Panc1 (cell line): Measurements from ENCODE around the gene CPLX1. TPM values are rescaled to one million over a fixed set of nuclear protein-coding genes. Genes with fewer than 3 reads are reported as not detected.

Experiments
- ATAC-seq: fragments of 200-7000 bp; cut with Tn5 transposase; 2 replicates; pipeline ENCODE4 v1.9.1; 2020; ENCODE audit warnings: mild to moderate bottlenecking, moderate library complexity
- BruUV-seq: library from RNA; stranded (reverse); fragments of 400-500 nt; replicated peaks from 2 replicates; lab custom pipeline; 2021; lab: Mats Ljungman, UMichigan
- CTCF ChIA-PET: fragments of 300-600 bp; sonication (Branson Sonifier 250); formaldehyde crosslinking; loops from one replicate; lab custom pipeline; 2022; ENCODE audit warnings: antibody characterized with exemption; lab: Charles Lee
- POLR2A ChIA-PET: fragments of 300-600 bp; sonication (Branson Sonifier 250); formaldehyde crosslinking; loops from one replicate; lab custom pipeline; 2022; ENCODE audit warnings: antibody characterized with exemption; lab: Charles Lee
- DNase-seq: peaks from one replicate; pipeline ENCODE4 v3.0.0-alpha.2; 2010; ENCODE audit warnings: low read depth, low spot score
- H3K27ac ChIP-seq: 2 replicates; pipeline ENCODE4 v1.5.1; 2011; ENCODE audit warnings: mild to moderate bottlenecking, low read length, inconsistent platforms
- H3K27me3 ChIP-seq: fragments of 200-500 bp; sonication (Bioruptor generic); 2 replicates; pipeline ENCODE4 v1.6.0; 2014; ENCODE audit warnings: low read length, inconsistent platforms; ENCODE audit not compliant: control insufficient read depth, insufficient read depth
- H3K36me3 ChIP-seq: fragments of 200-500 bp; sonication (Bioruptor generic); 2 replicates; pipeline ENCODE4 v1.5.1; 2014; ENCODE audit warnings: inconsistent platforms, mild to moderate bottlenecking, low read length, moderate library complexity; ENCODE audit not compliant: control insufficient read depth, insufficient read depth
- H3K4me1 ChIP-seq: 2 replicates; pipeline ENCODE4 v1.5.1; 2011; ENCODE audit warnings: inconsistent platforms, mild to moderate bottlenecking, low read length, moderate library complexity; ENCODE audit not compliant: control insufficient read depth, insufficient read depth
- H3K4me3 ChIP-seq, 2 experiments: 2 replicates each; pipeline ENCODE4 v1.5.1; 2011 to 2012; ENCODE audit warnings: low read depth in 2 of 2, low read length in 2 of 2, mild to moderate bottlenecking in 2 of 2, inconsistent platforms in 1 of 2, moderate library complexity in 1 of 2
- H3K9me3 ChIP-seq: fragments of 200-500 bp; sonication (Bioruptor generic); 2 replicates; pipeline ENCODE4 v1.5.1; 2014; ENCODE audit warnings: low read depth, mild to moderate bottlenecking, inconsistent platforms, low read length, moderate library complexity; ENCODE audit not compliant: control insufficient read depth, insufficient read depth
- POLR2AphosphoS5 ChIP-seq: IDR thresholded peaks from 2 replicates; pipeline ENCODE4 v1.6.1; 2012; ENCODE audit warnings: mild to moderate bottlenecking, low read depth, low read length, moderate library complexity
- SIN3A ChIP-seq: IDR thresholded peaks from 2 replicates; pipeline ENCODE4 v1.6.1; 2012; ENCODE audit warnings: low read depth, mild to moderate bottlenecking, low read length, moderate library complexity, borderline replicate concordance; ENCODE audit not compliant: insufficient read depth
- TCF7L2 ChIP-seq: IDR thresholded peaks from 2 replicates; pipeline ENCODE4 v1.6.1; 2011; ENCODE audit warnings: mild to moderate bottlenecking, low read depth, low read length, inconsistent platforms
- in situ Hi-C: cut with HindIII; loops from 2 replicates; pipeline ENCODE4 v1.10.0; 2016; ENCODE audit warnings: low sequenced_read_pairs, low pct_unique_long_range_greater_than_20kb
- intact Hi-C: fragments of 100-400 bp; cut with micrococcal nuclease; formaldehyde crosslinking; loops from one replicate; pipeline ENCODE4 v1.10.0; 2022; ENCODE audit not compliant: unreplicated experiment
- total RNA-seq: library from RNA; stranded (reverse); gene quantifications from one replicate; pipeline ENCODE4 v1.2.1, GENCODE V29; 2021; ENCODE audit not compliant: unreplicated experiment
- TF ChIP-seq, protein P1 (sequence below), 2 experiments: IDR thresholded peaks; 2 replicates each; pipeline ENCODE4 v1.6.1; 2011 to 2012; ENCODE audit warnings: low read depth in 2 of 2, control low read depth in 1 of 2, low read length in 1 of 2, mild to moderate bottlenecking in 1 of 2, moderate library complexity in 1 of 2; ENCODE audit not compliant: insufficient read depth in 1 of 2
- TF ChIP-seq, protein P2 (sequence below): fragments of 450-650 bp; IDR thresholded peaks from 2 replicates; pipeline ENCODE4 v1.5.1; 2017; ENCODE audit warnings: mild to moderate bottlenecking

CPLX1 gene
- total RNA-seq, 1 experiment from 2014 or later = 6.7 TPM

DNA sequence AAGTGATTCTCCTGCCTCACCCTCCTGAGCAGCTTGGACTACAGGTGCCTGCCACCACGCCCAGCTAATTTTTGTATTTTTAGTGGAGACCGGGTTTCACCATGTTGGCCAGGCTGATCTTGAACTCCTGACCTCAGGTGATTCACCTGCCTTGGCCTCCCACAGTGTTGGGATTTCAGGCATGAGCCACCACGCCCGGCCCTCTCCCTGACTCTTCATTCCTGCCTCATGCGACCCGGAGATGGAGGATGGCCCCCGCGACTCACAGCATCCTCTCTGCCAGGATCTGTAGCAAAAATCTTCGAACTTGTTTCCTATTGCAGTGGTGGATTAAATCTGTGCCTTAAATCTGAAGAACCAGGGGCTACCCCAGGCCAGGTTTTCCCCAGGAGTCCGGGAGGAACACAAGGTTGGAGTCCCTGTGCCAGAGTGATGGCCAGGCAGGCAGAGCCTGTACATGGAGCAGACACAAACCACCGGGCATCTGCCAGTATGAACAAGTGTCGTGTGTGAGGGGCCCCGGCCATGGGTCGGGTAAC lies 11.5 kb downstream of the CPLX1 start:
- ATAC-seq (no peak), DNase-seq (no peak)
- in situ Hi-C loops = no loop called here
- H3K9me3 ChIP-seq = no peaks in the 10 kb centered on the region
- CTCF ChIA-PET = no interaction called here
- H3K27ac ChIP-seq = no peak overlapping the region
- no peak for TF ChIP-seq POLR2AphosphoS5
- no peaks in the 10 kb centered on the region for H3K36me3 ChIP-seq
- no peak overlapping the region for H3K4me3 ChIP-seq
- H3K4me1 ChIP-seq = no peaks in the 10 kb centered on the region
- POLR2A ChIA-PET = no interaction called here
- intact Hi-C loops = no loop called here
- H3K27me3 ChIP-seq = no peaks in the 10 kb centered on the region
- BruUV-seq = no TSS peak

DNA sequence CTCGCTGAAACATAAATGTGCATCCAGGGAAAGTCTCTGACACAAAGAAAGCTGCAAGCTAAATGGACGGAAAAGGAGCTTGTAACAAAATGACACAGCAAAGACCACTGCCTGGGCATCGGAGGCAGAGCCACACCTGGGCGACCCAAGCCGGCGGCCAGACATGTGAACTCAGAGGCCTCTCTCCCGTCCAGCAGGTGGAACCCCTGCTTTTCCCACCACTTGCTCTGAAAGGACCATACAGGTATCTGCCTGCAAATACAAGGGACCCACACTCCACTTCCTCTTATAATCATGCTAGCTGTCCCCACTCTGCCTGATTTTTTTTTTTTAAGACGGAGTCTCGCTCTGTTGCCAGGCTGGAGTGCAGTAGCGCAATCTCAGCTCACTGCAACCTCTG lies 12.0 kb downstream of the CPLX1 start:
- H3K4me1 ChIP-seq = no peaks in the 10 kb centered on the region
- no peaks in the 10 kb centered on the region for H3K9me3 ChIP-seq
- BruUV-seq = no TSS peak
- no peaks in the 10 kb centered on the region for H3K36me3 ChIP-seq
- no peak overlapping the region for H3K27ac ChIP-seq
- H3K27me3 ChIP-seq = no peaks in the 10 kb centered on the region
- intact Hi-C loops (no loop called here), in situ Hi-C loops (no loop called here)
- TF ChIP-seq, protein P1, sequence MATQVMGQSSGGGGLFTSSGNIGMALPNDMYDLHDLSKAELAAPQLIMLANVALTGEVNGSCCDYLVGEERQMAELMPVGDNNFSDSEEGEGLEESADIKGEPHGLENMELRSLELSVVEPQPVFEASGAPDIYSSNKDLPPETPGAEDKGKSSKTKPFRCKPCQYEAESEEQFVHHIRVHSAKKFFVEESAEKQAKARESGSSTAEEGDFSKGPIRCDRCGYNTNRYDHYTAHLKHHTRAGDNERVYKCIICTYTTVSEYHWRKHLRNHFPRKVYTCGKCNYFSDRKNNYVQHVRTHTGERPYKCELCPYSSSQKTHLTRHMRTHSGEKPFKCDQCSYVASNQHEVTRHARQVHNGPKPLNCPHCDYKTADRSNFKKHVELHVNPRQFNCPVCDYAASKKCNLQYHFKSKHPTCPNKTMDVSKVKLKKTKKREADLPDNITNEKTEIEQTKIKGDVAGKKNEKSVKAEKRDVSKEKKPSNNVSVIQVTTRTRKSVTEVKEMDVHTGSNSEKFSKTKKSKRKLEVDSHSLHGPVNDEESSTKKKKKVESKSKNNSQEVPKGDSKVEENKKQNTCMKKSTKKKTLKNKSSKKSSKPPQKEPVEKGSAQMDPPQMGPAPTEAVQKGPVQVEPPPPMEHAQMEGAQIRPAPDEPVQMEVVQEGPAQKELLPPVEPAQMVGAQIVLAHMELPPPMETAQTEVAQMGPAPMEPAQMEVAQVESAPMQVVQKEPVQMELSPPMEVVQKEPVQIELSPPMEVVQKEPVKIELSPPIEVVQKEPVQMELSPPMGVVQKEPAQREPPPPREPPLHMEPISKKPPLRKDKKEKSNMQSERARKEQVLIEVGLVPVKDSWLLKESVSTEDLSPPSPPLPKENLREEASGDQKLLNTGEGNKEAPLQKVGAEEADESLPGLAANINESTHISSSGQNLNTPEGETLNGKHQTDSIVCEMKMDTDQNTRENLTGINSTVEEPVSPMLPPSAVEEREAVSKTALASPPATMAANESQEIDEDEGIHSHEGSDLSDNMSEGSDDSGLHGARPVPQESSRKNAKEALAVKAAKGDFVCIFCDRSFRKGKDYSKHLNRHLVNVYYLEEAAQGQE (IDR thresholded peaks at IDR 0.05; ENCODE audit: insufficient read depth in 1 of 2, low read depth in 2 of 2, low read length in 1 of 2) = no peak
- no peak for TF ChIP-seq POLR2AphosphoS5
- TF ChIP-seq, protein P2, sequence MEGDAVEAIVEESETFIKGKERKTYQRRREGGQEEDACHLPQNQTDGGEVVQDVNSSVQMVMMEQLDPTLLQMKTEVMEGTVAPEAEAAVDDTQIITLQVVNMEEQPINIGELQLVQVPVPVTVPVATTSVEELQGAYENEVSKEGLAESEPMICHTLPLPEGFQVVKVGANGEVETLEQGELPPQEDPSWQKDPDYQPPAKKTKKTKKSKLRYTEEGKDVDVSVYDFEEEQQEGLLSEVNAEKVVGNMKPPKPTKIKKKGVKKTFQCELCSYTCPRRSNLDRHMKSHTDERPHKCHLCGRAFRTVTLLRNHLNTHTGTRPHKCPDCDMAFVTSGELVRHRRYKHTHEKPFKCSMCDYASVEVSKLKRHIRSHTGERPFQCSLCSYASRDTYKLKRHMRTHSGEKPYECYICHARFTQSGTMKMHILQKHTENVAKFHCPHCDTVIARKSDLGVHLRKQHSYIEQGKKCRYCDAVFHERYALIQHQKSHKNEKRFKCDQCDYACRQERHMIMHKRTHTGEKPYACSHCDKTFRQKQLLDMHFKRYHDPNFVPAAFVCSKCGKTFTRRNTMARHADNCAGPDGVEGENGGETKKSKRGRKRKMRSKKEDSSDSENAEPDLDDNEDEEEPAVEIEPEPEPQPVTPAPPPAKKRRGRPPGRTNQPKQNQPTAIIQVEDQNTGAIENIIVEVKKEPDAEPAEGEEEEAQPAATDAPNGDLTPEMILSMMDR = no peak
- TF ChIP-seq SIN3A = no peak
- no peak for TF ChIP-seq TCF7L2
- ChIA-PET CTCF (no interaction called here), POLR2A (no interaction called here)
- H3K4me3 ChIP-seq = no peak overlapping the region
- ATAC-seq (no peak), DNase-seq (no peak)

DNA sequence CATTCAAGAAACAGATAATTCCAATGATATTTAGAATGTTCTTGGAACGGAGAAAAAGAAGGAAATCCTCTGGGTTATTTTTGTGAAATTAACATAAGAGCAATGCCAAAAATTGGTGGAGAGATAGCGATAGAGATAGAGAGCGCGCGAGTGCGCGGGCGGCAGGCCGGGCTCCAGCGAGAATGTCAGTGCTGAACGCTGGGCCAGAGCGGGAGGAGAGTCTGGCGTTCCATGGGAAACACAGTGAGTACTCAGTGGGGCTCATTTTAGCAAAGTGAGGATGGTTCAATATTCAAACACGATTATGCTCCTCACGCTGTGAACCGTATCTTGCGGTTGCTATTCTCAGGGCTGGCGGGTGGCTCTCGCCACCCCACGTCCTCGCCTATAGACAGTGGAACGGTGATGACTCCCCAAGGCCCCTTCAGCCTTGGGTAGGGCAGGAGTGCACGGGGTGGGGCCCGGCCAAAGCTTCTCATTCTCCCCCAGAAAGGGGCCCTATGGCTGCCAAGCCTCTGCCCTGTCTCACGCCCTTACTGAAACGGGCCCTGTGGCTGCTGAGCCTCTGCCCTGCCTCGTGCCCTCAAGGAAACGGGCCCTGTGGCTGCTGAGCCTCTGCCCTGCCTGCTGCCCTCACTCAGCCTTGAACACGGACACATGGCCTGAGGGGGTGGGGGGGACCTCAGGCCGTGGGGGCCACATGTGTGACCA lies 16.9 kb downstream of the CPLX1 start:
- intact Hi-C loops = no loop called here
- Histone ChIP-seq H3K4me1 (no peaks in the 10 kb centered on the region), H3K4me3 (no peak overlapping the region), H3K9me3 (no peaks in the 10 kb centered on the region), H3K36me3 (no peaks in the 10 kb centered on the region), H3K27me3 (no peaks in the 10 kb centered on the region), H3K27ac (no peak overlapping the region)
- ATAC-seq = no peak
- BruUV-seq = no TSS peak
- in situ Hi-C loops = no loop called here
- TF ChIP-seq TCF7L2 = no peak
- no peak for TF ChIP-seq SIN3A
- TF ChIP-seq, protein P2 = no peak
- TF ChIP-seq POLR2AphosphoS5 = no peak
- TF ChIP-seq, protein P1 (IDR thresholded peaks at IDR 0.05; ENCODE audit: insufficient read depth in 1 of 2, low read depth in 2 of 2, low read length in 1 of 2) = no peak
- ChIA-PET POLR2A (no interaction called here), CTCF (no interaction called here)
- no peak for DNase-seq
